Natural killer cell treated with Interleukin-12 subunit alpha and Interleukin-12 subunit beta and Interleukin-15 and Interleukin-18, amount 100 ng/mL, for 72 hours (primary cell): ENCODE measurements around the gene PRR36. TPM values are rescaled to one million over a fixed set of nuclear protein-coding genes. Genes with fewer than 3 reads are reported as not detected.
"Not testable (repeated sequence)": the region's sequence is repeated elsewhere in the genome, so short reads cannot be mapped to it uniquely, and the experiment has no call there.

Experiments
- ATAC-seq, 2 donors: fragments of 150-1000 bp; cut with Tn5 transposase in 1 of 2; sonication (Bioruptor Pico), chemical (Tn5 transposase) in 1 of 2; 2 replicates each; pipeline ENCODE4 v1.10.0; 2021
- DNase-seq: peaks from one replicate; pipeline ENCODE4 v3.0.0; 2022; ENCODE audit warnings: low spot score
- H3K27ac Mint-ChIP-seq, 2 donors: 1 replicate in 1 of 2; 2 replicates in 1 of 2; pipeline ENCODE4 v1.8.0; 2022; ENCODE audit warnings: mixed read lengths in 2 of 2, mild to moderate bottlenecking in 1 of 2, moderate library complexity in 1 of 2
- H3K27me3 Mint-ChIP-seq, 2 donors: 1 replicate in 1 of 2; 2 replicates in 1 of 2; pipeline ENCODE4 v1.8.0; 2022; ENCODE audit warnings: mixed read lengths in 2 of 2
- H3K36me3 Mint-ChIP-seq: one replicate; pipeline ENCODE4 v1.8.0; 2022; ENCODE audit warnings: mixed read lengths
- H3K4me1 Mint-ChIP-seq, 2 donors: 1 replicate in 1 of 2; 2 replicates in 1 of 2; pipeline ENCODE4 v1.8.0; 2022; ENCODE audit warnings: low read depth in 2 of 2, mixed read lengths in 2 of 2, mild to moderate bottlenecking in 1 of 2
- H3K4me3 Mint-ChIP-seq: one replicate; pipeline ENCODE4 v1.8.0; 2022; ENCODE audit warnings: mixed read lengths
- H3K9me3 Mint-ChIP-seq: 2 replicates; pipeline ENCODE4 v1.8.0; 2022; ENCODE audit warnings: mixed read lengths
- total RNA-seq, 2 donors: library from RNA; stranded (reverse); gene quantifications; one replicate each; pipeline ENCODE4 v1.2.3, GENCODE V29; 2022

The PRR36 gene
- total RNA-seq, 2 donors from 2014 or later, result not detected

- Mint-ChIP-seq H3K4me1 (peaks cover 13 to 16% of the 10 kb centered on the region in 2 donors), H3K27me3 (peaks cover 2 to 6% of the 10 kb centered on the region in 2 donors), H3K9me3 (no peaks in the 10 kb centered on the region), H3K4me3 (no peak overlapping the region), H3K36me3 (no peaks in the 10 kb centered on the region), H3K27ac (no peak overlapping the region)
- DNase-seq, result no peak
- ATAC-seq, result no peak
These were observed 25.7 kb upstream of the PRR36 start for GRCh38 chr19:7899751-7900378.

DNA sequence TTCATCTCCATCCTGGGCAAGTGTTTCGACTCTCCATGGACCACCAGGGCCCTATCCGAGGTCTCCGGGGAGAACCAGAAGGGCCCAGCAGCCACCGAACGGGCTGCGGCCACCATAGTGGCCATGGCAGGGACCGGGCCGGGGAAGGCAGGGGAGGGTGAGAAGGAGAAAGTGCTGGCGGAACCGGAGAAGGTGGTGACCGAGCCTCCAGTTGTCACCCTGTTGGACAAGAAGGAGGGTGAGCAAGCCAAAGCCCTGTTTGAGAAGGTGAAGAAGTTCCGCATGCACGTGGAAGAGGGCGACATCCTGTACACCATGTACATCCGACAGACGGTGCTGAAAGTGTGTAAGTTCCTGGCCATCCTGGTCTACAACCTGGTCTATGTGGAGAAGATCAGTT is 24.8 kb upstream of the PRR36 start:
- H3K4me1 Mint-ChIP-seq, result peaks cover 8 to 12% of the 10 kb centered on the region in 2 donors
- no peaks in the 10 kb centered on the region for H3K9me3 Mint-ChIP-seq
- no peaks in the 10 kb centered on the region for H3K36me3 Mint-ChIP-seq
- no peak overlapping the region for H3K27ac Mint-ChIP-seq
- DNase-seq (no peak), ATAC-seq (no peak)
- H3K4me3 Mint-ChIP-seq, result no peak overlapping the region
- H3K27me3 Mint-ChIP-seq, result peaks cover 5 to 6% of the 10 kb centered on the region in 2 donors

GRCh38 chr19:7897292-7897691 is 23.1 kb upstream of the PRR36 start:
- Mint-ChIP-seq H3K4me1 (no peaks in the 10 kb centered on the region), H3K27me3 (peaks cover 5 to 6% of the 10 kb centered on the region in 2 donors), H3K4me3 (no peak overlapping the region), H3K9me3 (no peaks in the 10 kb centered on the region), H3K27ac (no peak overlapping the region), H3K36me3 (no peaks in the 10 kb centered on the region)
- no peak for ATAC-seq
- no peak for DNase-seq

DNA sequence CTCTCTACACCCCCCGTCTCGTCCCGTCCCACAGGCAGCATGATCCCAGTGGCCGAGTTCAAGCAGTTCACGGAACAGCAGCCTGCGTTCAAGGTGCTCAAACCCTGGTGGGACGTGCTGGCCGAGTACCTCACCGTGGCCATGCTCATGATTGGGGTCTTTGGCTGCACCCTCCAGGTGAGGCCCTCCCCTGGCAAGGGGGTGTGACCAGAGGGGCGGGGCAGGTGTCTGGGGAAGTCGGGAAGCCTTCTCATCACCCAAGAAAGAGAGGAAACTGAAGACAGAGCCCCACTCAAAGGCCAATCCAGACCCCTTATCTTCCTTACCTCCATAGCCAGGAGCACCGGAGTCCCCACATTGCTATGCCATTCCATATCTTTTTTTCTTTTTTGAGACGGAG is 21.4 kb upstream of the PRR36 start:
- H3K4me1 Mint-ChIP-seq, result no peaks in the 10 kb centered on the region
- no peaks in the 10 kb centered on the region for H3K9me3 Mint-ChIP-seq
- H3K36me3 Mint-ChIP-seq, result no peaks in the 10 kb centered on the region
- DNase-seq, result no peak
- H3K27ac Mint-ChIP-seq, result no peak overlapping the region
- ATAC-seq, result no peak
- H3K27me3 Mint-ChIP-seq, result peaks cover 5 to 6% of the 10 kb centered on the region in 2 donors
- H3K4me3 Mint-ChIP-seq, result no peak overlapping the region

- Mint-ChIP-seq H3K4me1 (no peaks in the 10 kb centered on the region), H3K9me3 (no peaks in the 10 kb centered on the region), H3K27me3 (peaks cover 5 to 6% of the 10 kb centered on the region in 2 donors), H3K27ac (no peak overlapping the region), H3K4me3 (no peak overlapping the region), H3K36me3 (no peaks in the 10 kb centered on the region)
- ATAC-seq (no peak), DNase-seq (no peak)
These were observed 20.6 kb upstream of the PRR36 start for GRCh38 chr19:7894612-7895309.

DNA sequence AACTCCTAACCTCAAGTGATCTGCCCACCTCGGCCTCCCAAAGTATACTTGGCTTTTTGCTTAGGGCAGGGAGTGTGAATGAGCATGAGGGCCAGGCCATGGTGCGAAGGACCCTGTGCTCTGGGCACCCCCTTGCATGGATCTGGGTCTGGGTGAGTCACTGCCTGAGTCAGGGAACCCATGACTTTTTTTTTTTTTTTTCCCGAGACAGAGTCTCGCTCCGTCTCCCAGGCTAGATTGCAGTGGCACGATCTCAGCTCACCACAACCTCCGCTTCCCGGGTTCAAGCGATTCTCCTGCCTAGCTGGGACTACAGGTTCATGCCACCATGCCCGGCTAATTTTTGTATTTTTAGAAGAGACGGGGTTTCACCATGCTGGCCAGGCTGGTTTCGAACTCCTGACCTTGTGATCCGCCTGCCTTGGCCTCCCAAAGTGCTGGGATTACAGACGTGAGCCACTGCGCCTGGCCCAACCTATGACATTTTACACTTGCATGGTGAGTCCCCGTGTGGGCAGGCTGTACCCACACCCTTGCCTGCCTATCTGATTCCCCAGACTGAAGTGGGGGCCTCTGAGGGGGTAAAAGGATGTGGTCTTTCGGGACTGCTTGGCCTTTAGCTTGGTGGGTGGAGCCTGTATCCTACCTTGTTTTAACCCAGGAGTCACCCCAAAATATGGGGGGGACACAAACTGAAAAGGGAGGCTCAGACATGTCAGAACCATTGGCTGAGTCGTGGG is 19.3 kb upstream of the PRR36 start:
- H3K9me3 Mint-ChIP-seq, H3K4me1 Mint-ChIP-seq, H3K27me3 Mint-ChIP-seq, H3K27ac Mint-ChIP-seq, H3K4me3 Mint-ChIP-seq, DNase-seq, ATAC-seq, H3K36me3 Mint-ChIP-seq: not testable (repeated sequence)

GRCh38 chr19:7888826-7889217 is 14.6 kb upstream of the PRR36 start:
- no peaks in the 10 kb centered on the region for H3K9me3 Mint-ChIP-seq
- H3K27ac Mint-ChIP-seq, result no peak overlapping the region
- H3K4me1 Mint-ChIP-seq, result peaks cover 0 to 2% of the 10 kb centered on the region in 2 donors
- H3K4me3 Mint-ChIP-seq, result no peak overlapping the region
- DNase-seq (no peak), ATAC-seq (no peak)
- no peaks in the 10 kb centered on the region for H3K36me3 Mint-ChIP-seq
- H3K27me3 Mint-ChIP-seq, result peaks cover 2 to 7% of the 10 kb centered on the region in 2 donors

DNA sequence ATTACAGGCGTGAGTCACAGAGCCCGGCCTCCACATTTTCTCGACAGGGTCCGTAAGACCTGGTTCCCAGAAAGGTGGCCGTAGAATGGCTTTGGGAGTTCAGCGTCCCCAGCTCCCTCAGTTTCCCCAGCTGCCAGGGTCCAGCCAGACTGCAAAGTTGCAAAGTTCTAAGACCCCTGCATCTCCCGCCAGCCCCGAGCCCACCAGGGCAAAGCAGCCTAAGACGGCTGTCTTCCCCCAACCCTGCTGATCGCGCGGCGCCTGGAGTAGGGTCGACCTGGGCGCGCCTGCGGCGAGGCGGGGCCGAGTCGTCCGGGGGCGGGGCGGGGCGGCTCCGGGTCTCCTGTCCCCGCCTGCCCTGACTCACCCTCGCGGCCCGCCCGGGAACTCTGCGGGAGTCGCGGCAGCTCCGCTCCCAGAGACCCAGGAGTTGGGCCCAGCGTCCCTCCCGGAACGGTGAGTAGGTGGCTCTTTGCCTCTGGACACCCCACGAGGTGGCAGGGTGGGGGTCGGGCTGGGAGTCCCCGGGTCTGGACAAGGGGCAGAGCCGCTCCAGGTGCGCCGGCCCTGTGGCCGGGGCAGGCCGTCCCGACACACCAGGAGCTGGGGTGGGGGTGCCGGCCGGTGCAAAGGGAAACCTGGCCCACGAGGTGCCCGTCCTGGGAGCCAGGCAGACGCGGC is 14.1 kb upstream of the PRR36 start, which contains the start of gene LRRC8E:
Gene LRRC8E, plus strand, starts transcription at position 366 of the 681 bp plus-strand sequence. CDS start 7,094 bp downstream, outside the sequence.
- Mint-ChIP-seq H3K9me3 (no peaks in the 10 kb centered on the region), H3K4me3 (no peak within 1 kb of the TSS), H3K27ac (no peak within 1 kb of the TSS), H3K36me3 (no peaks in the 10 kb centered on the region), H3K4me1 (peaks cover 0 to 2% of the 10 kb centered on the region in 2 donors), H3K27me3 (peaks cover 2 to 7% of the 10 kb centered on the region in 2 donors)
- ATAC-seq, result peak in 1 of 2 donors; percentile 82
- DNase-seq, result no peak

DNA sequence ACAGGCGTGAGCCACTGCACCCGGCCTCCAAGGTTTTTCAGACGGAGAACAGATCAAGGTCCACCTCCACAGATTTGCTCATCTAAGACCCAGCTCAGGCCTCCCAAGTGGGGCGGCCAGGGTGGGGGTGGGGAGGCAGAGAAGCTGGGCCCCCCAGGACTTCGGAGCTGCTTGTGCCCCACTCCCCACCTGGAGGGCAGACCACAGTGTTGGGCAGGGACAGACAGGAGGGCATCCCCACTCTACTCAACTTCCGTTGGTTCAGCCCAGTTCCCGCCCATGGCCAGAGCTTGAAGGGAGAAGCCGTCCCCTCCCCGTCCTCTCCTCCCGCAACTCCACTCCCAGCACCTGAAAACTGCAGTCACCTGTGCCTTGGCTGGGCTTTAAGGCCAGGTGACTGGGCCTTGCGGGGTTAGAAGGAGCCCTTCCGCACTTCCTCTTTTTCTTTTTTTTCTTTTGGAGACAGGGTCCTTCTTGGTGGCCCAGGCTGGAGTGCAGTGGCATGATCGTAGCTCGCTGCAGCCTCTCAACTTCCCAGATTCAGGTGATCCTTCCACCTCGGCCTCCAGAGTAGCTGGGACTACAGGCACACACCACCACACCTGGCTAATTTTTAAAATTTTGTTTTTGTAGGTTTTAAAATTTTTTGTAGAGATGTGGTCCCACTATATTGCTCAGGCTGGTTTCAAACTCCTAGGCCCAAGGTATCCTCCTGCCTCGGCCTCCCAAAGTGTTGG is 13.4 kb upstream of the PRR36 start:
- Mint-ChIP-seq H3K4me1 (peaks cover 0 to 2% of the 10 kb centered on the region in 2 donors), H3K27ac (no peak overlapping the region), H3K9me3 (no peaks in the 10 kb centered on the region), H3K4me3 (no peak overlapping the region), H3K36me3 (no peaks in the 10 kb centered on the region), H3K27me3 (peaks cover 2 to 7% of the 10 kb centered on the region in 2 donors)
- DNase-seq (no peak), ATAC-seq (no peak)

DNA sequence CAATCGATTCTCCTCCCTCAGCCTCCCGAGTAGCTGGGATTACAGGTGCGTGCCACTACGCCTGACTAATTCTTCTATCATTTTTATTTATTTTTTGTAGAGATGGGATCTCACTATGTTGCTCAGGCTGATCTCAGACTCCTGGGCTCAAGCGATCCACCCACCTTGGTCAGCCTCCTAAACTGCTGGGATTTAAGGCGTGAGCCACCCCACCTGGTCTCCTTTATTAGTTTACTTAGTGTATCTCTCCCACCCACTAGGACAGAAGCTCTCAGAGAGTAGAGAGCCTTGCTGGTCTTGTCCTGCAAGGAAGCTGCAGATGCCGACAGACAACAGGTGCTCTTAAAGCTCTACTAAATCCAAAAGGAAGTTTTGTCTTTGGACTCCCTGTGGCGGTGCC is 11.6 kb upstream of the PRR36 start:
- DNase-seq (no peak), ATAC-seq (no peak)
- Mint-ChIP-seq H3K4me1 (peaks cover 0 to 2% of the 10 kb centered on the region in 2 donors), H3K4me3 (no peak overlapping the region), H3K9me3 (no peaks in the 10 kb centered on the region), H3K27me3 (peaks cover 2 to 7% of the 10 kb centered on the region in 2 donors), H3K36me3 (no peaks in the 10 kb centered on the region), H3K27ac (no peak overlapping the region)

GRCh38 chr19:7883796-7884570 is 9.8 kb upstream of the PRR36 start:
- Mint-ChIP-seq H3K4me1 (peaks cover 0 to 2% of the 10 kb centered on the region in 2 donors), H3K27ac (no peak overlapping the region), H3K4me3 (no peak overlapping the region), H3K9me3 (no peaks in the 10 kb centered on the region), H3K36me3 (no peaks in the 10 kb centered on the region), H3K27me3 (peaks cover 2 to 7% of the 10 kb centered on the region in 2 donors)
- DNase-seq (no peak), ATAC-seq (no peak)

DNA sequence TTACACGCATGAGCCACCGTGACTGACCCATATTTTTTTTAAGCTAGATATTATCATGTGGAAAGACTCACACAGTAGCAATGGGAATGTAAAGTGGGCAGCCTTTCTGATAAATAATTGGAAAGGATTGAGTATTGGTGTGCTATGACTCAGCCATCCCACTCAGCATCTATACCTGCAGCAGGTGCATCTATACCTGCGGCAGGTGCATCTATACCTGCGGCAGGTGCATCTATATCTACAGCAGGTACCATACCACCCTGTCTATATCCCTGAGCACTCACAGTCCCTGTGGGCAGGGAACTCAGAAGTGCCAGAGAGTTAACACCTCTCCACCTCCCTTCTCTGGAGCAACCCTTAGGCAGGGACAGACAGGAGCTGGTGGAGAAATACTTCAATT is 8.9 kb upstream of the PRR36 start:
- no peak overlapping the region for H3K27ac Mint-ChIP-seq
- peaks cover 2 to 7% of the 10 kb centered on the region in 2 donors for H3K27me3 Mint-ChIP-seq
- H3K4me1 Mint-ChIP-seq, result peaks cover 0 to 2% of the 10 kb centered on the region in 2 donors
- no peak for DNase-seq
- ATAC-seq, result no peak
- H3K36me3 Mint-ChIP-seq, result no peaks in the 10 kb centered on the region
- no peak overlapping the region for H3K4me3 Mint-ChIP-seq
- H3K9me3 Mint-ChIP-seq, result no peaks in the 10 kb centered on the region
